ENCODE data around the gene RBPJL.

- TF ChIP-seq, protein P1, sequence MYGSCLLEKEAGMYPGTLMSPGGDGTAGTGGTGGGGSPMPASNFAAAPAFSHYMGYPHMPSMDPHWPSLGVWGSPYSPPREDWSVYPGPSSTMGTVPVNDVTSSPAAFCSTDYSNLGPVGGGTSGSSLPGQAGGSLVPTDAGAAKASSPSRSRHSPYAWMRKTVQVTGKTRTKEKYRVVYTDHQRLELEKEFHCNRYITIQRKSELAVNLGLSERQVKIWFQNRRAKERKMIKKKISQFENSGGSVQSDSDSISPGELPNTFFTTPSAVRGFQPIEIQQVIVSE (CRISPR knock-in tag; IDR thresholded peaks at IDR 0.05; ENCODE audit: borderline replicate concordance): no peak
- no peak for TF ChIP-seq CTCF (IDR thresholded peaks at IDR 0.05)
- TF ChIP-seq FOXJ3 (CRISPR knock-in tag; IDR thresholded peaks at IDR 0.05; ENCODE audit: borderline replicate concordance): no peak
- no peak for TF ChIP-seq SMAD3 (CRISPR knock-in tag; IDR thresholded peaks at IDR 0.05; ENCODE audit: borderline replicate concordance)
- no peak for TF ChIP-seq NR1H2 (CRISPR knock-in tag; IDR thresholded peaks at IDR 0.05)
Observed at GRCh38 chr20:45366192-45366591, 59.6 kb downstream of the RBPJL start.

Measured in WTC11 (cell line).